K562 (cell line): ENCODE results near the gene CHST8. TPM values are rescaled to one million over a fixed set of nuclear protein-coding genes. Genes with fewer than 3 reads are reported as not detected.

Experiments
- ATAC-seq: fragments of 200-7000 bp; cut with Tn5 transposase; 3 replicates; pipeline ENCODE4 v1.9.1; 2020; ENCODE audit warnings: moderate library complexity
- BruUV-seq: library from RNA; stranded (reverse); fragments of 400-500 nt; replicated peaks from 2 replicates; lab custom pipeline; 2021; lab: Mats Ljungman, UMichigan
- CTCF ChIA-PET: fragments of 300-600 bp; formaldehyde crosslinking; extraction: SDS; loops from one replicate; lab custom pipeline; 2021; ENCODE audit warnings: low intra/inter-chr PET ratio; lab: Yijun Ruan, JAX
- POLR2A ChIA-PET: fragments of 300-600, 350-650 bp; sonication (Branson Sonifier 250); formaldehyde crosslinking; extraction: SDS; loops from one replicate; lab custom pipeline; 2021; ENCODE audit warnings: antibody characterized with exemption, inconsistent platforms; lab: Yijun Ruan, JAX
- DNase-seq, 4 experiments: peaks; one replicate each; pipeline versions ENCODE4 v3.0.0 to v3.0.0-alpha.2; 2011 to 2018; ENCODE audit warnings: low spot score in 3 of 4, mixed read lengths in 3 of 4; ENCODE audit errors: extremely low read depth in 1 of 4
- FAIRE-seq: peaks from 2 replicates; lab custom pipeline; 2011; peaks lifted over from hg19 to GRCh38; lab: Jason Lieb, UNC
- H2AFZ ChIP-seq: 2 replicates; pipeline ENCODE4 v1.6.0; 2011; ENCODE audit warnings: low read depth, low read length, control low read depth, inconsistent platforms
- H3K27ac ChIP-seq: fragments of 200-600 bp; 3 replicates; pipeline ENCODE4 v1.8.0; 2011; ENCODE audit warnings: low read depth, mild to moderate bottlenecking, control low read depth, inconsistent platforms, low read length, moderate library complexity, mixed read lengths; ENCODE audit errors: extremely low read depth
- H3K27me3 ChIP-seq, 2 experiments: fragments of 300-600 bp in 1 of 2; 2 replicates in 1 of 2; 3 replicates in 1 of 2; pipeline versions ENCODE4 v1.6.0 to v1.8.0; 2011; ENCODE audit warnings: inconsistent platforms in 2 of 2, low read length in 2 of 2, mild to moderate bottlenecking in 1 of 2, mixed read lengths in 1 of 2, moderate library complexity in 1 of 2; ENCODE audit not compliant: control insufficient read depth in 2 of 2, insufficient read depth in 2 of 2
- H3K36me3 ChIP-seq: fragments of 300-600 bp; 3 replicates; pipeline ENCODE4 v1.8.0; 2011; ENCODE audit warnings: mild to moderate bottlenecking, low read length, inconsistent platforms; ENCODE audit not compliant: control insufficient read depth, insufficient read depth
- H3K4me1 ChIP-seq, 2 experiments: fragments of 200-600 bp in 1 of 2; replicated peaks in 1 of 2; 2 replicates in 1 of 2; 3 replicates in 1 of 2; pipeline versions ENCODE4 v1.5.1 to v1.8.0; 2011; ENCODE audit warnings: inconsistent platforms in 2 of 2, low read length in 2 of 2, mild to moderate bottlenecking in 1 of 2, mixed read lengths in 1 of 2, moderate library complexity in 1 of 2; ENCODE audit not compliant: control insufficient read depth in 2 of 2, insufficient read depth in 2 of 2
- H3K4me2 ChIP-seq: 2 replicates; pipeline ENCODE4 v1.6.1; 2011; ENCODE audit warnings: low read length, control low read depth, inconsistent platforms, mixed read lengths; ENCODE audit not compliant: insufficient read depth
- H3K4me3 ChIP-seq: fragments of 200-600 bp; sonication (generic), shearing (Covaris generic); 2 replicates; pipeline ENCODE4 v1.5.1; 2016; ENCODE audit warnings: control low read depth, inconsistent platforms
- H3K79me2 ChIP-seq: fragments of 200-600 bp; 3 replicates; pipeline ENCODE4 v1.8.0; 2011; ENCODE audit warnings: low read length, inconsistent platforms; ENCODE audit not compliant: control insufficient read depth, insufficient read depth
- H3K9ac ChIP-seq, 2 experiments: 2 replicates each; pipeline versions ENCODE4 v1.6.0 to v1.6.1; 2011; ENCODE audit warnings: low read depth in 2 of 2, low read length in 2 of 2, control low read depth in 1 of 2, inconsistent platforms in 1 of 2, mild to moderate bottlenecking in 1 of 2, mixed read lengths in 1 of 2; ENCODE audit not compliant: insufficient read depth in 1 of 2
- H3K9me1 ChIP-seq: one replicate; pipeline ENCODE4 v1.6.0; 2011; ENCODE audit warnings: inconsistent platforms, mild to moderate bottlenecking, low read length, moderate library complexity; ENCODE audit not compliant: control insufficient read depth, insufficient read depth
- H3K9me3 ChIP-seq: replicated peaks from 2 replicates; pipeline ENCODE4 v1.5.1; 2011; ENCODE audit warnings: low read depth, low read length, inconsistent platforms; ENCODE audit not compliant: control insufficient read depth, insufficient read depth
- H4K20me1 ChIP-seq: replicated peaks from 2 replicates; pipeline ENCODE4 v1.6.1; 2011; ENCODE audit warnings: low read length, inconsistent platforms, mixed read lengths; ENCODE audit not compliant: control insufficient read depth, insufficient read depth
- ATF4 ChIP-seq: fragments of 450-650 bp; formaldehyde crosslinking; IDR thresholded peaks from 2 replicates; pipeline ENCODE4 v1.4.0; 2022; ENCODE audit warnings: mild to moderate bottlenecking, moderate library complexity
- CHAMP1 ChIP-seq: fragments of 450-650 bp; IDR thresholded peaks from 2 replicates; pipeline ENCODE4 v1.6.1; 2016; ENCODE audit warnings: mild to moderate bottlenecking
- CREB3L1 ChIP-seq: fragments of 450-650 bp; IDR thresholded peaks from 2 replicates; pipeline ENCODE4 v1.6.1; 2014; ENCODE audit warnings: low read depth, mild to moderate bottlenecking, moderate library complexity, borderline replicate concordance
- GATAD2A ChIP-seq: fragments of 450-650 bp; IDR thresholded peaks from 2 replicates; pipeline ENCODE4 v1.6.1; 2017
- GTF2F1 ChIP-seq: IDR thresholded peaks from 2 replicates; pipeline ENCODE4 v1.6.1; 2011; ENCODE audit warnings: low read depth, low read length, improper control_type of control experiment
- HMG20A ChIP-seq: fragments of 450-650 bp; formaldehyde crosslinking; conservative IDR thresholded peaks from 2 replicates; pipeline ENCODE4 v1.4.0; 2020; ENCODE audit warnings: mild to moderate bottlenecking, mixed read lengths
- MBD1 ChIP-seq: fragments of 250-450 bp; sonication (Bioruptor Pico); IDR thresholded peaks from 2 replicates; pipeline ENCODE4 v1.8.0; 2022; ENCODE audit warnings: inconsistent platforms
- MEF2D ChIP-seq: conservative IDR thresholded peaks from 2 replicates; pipeline ENCODE4 v1.6.1; 2016; ENCODE audit warnings: low read depth, missing genetic modification characterization, missing compliant biosample characterization
- SNAPC5 ChIP-seq: fragments of 250-450 bp; sonication (Bioruptor Pico); IDR thresholded peaks from 2 replicates; pipeline ENCODE4 v1.8.0; 2021; ENCODE audit warnings: moderate library complexity, mild to moderate bottlenecking, inconsistent platforms
- SPI1 ChIP-seq: IDR thresholded peaks from 2 replicates; pipeline ENCODE4 v1.6.1; 2011; ENCODE audit warnings: low read depth, low read length, control low read depth, borderline replicate concordance
- SREBF1 ChIP-seq: fragments of 150-350 bp; IDR thresholded peaks from 2 replicates; pipeline ENCODE4 v1.6.1; 2014; ENCODE audit warnings: antibody characterized with exemption, low read depth, low read length, borderline replicate concordance
- SREBF2 ChIP-seq: sonication (generic); formaldehyde crosslinking; IDR thresholded peaks from 2 replicates; pipeline ENCODE4 v1.4.0; 2020; ENCODE audit warnings: mild to moderate bottlenecking, missing genetic modification reagents
- ZNF12 ChIP-seq: sonication (generic); formaldehyde crosslinking; IDR thresholded peaks from 2 replicates; pipeline ENCODE4 v1.4.0; 2020; ENCODE audit warnings: mild to moderate bottlenecking, missing genetic modification reagents
- ZNF41 ChIP-seq: fragments of 250-450 bp; sonication (Bioruptor Pico); conservative IDR thresholded peaks from 2 replicates; pipeline ENCODE4 v1.4.0; 2020; ENCODE audit warnings: mild to moderate bottlenecking
- whole genome bisulfite sequencing: fragments of 100-300 bp; shearing (Covaris generic); methylation state at CpG from one replicate; pipeline ENCODE4 v1.1.6; 2016; ENCODE audit warnings: low coverage, mixed read lengths; ENCODE audit not compliant: insufficient coverage; ENCODE audit errors: missing lambda C conversion rate; 5-methylcytosine and 5-hydroxymethylcytosine counted together
- in situ Hi-C: fragments of 300-500 bp; cut with MboI; formaldehyde crosslinking; loops from 4 replicates; pipeline ENCODE4 v1.15.0; 2018; ENCODE audit warnings: inconsistent platforms, mixed read lengths
- intact Hi-C: fragments of 100-400 bp; cut with micrococcal nuclease; formaldehyde crosslinking; loops from 2 replicates; pipeline ENCODE4 v1.14.2; 2022
- polyA plus RNA-seq, 8 experiments: library from polyadenylated mRNA; depleted of rRNA in 4 of 8; stranded (reverse) in 5 of 8; unstranded in 3 of 8; fragments of >200 nt; fragmentation: Nextera tagmentation in 2 of 8; fragmentation: Illumina TruSeq in 1 of 8; extraction: Ambion mirVana in 2 of 8; extraction: Trizol in 1 of 8; gene quantifications; 2 replicates each; pipeline versions ENCODE4 v1.2.1 to v1.2.3, GENCODE V29; 2011 to 2014; ENCODE audit warnings: inconsistent platforms in 1 of 8, missing spikeins in 1 of 8
- total RNA-seq, 7 experiments: library from RNA; depleted of rRNA in 6 of 7; stranded (reverse); fragments of >200 nt in 6 of 7; fragmentation: Illumina TruSeq in 2 of 7; extraction: Trizol in 2 of 7; gene quantifications; 2 replicates each; pipeline versions ENCODE4 v1.2.1 to v1.2.3, GENCODE V29; 2011 to 2021; ENCODE audit warnings: low replicate concordance in 1 of 7

CHST8 gene
- total and polyA plus RNA-seq, 9 of the 15 experiments (the other 6 are each of a cell fraction or from before 2014, with no cell fraction given), result 0.11 TPM; not detected in 8

GRCh38 chr19:33624586-33624985 lies 2.8 kb downstream of the CHST8 start:
- H3K4me3 ChIP-seq, result no peak overlapping the region
- intact Hi-C loops (no loop called here), in situ Hi-C loops (no loop called here)
- peaks cover 2 to 69% of the 10 kb centered on the region in 2 experiments; a peak in 3 of 5 replicates for H3K27me3 ChIP-seq
- 4% methylated on average over 5 of the region's 5 CpGs for WGBS
- H3K79me2 ChIP-seq, result no peaks in the 10 kb centered on the region
- CTCF ChIA-PET, result no interaction called here
- no peaks in the 10 kb centered on the region for H3K9me3 ChIP-seq
- no peak overlapping the region for H3K9ac ChIP-seq
- H3K36me3 ChIP-seq, result no peaks in the 10 kb centered on the region
- peaks cover 0 to 19% of the 10 kb centered on the region in 2 experiments; a peak in 2 of 5 replicates for H3K4me1 ChIP-seq
- H4K20me1 ChIP-seq, result peaks cover 2% of the 10 kb centered on the region
- no peak overlapping the region for H3K27ac ChIP-seq
- no peaks in the 10 kb centered on the region for H3K9me1 ChIP-seq
- POLR2A ChIA-PET, result interaction anchor here (0.5 kb wide), 1 partner anchor 178 kb away, joined by 3 read pairs; no protein-coding TSS in a partner anchor
- no peak overlapping the region for H3K4me2 ChIP-seq
- FAIRE-seq (no peak), DNase-seq (no peak), ATAC-seq (no peak)
- BruUV-seq, result no TSS peak
- H2AFZ ChIP-seq, result no peak overlapping the region
- TF ChIP-seq CREB3L1, result no peak
- no peak for TF ChIP-seq GATAD2A
- TF ChIP-seq CHAMP1, result no peak
- TF ChIP-seq ZNF41 (CRISPR knock-in tag), result no peak
- TF ChIP-seq GTF2F1, result no peak
- no peak for TF ChIP-seq SPI1
- no peak for TF ChIP-seq ATF4 (CRISPR knock-in tag)
- TF ChIP-seq MEF2D, result no peak
- no peak for TF ChIP-seq ZNF12 (CRISPR knock-in tag)
- no peak for TF ChIP-seq MBD1
- TF ChIP-seq SREBF1, result no peak
- no peak for TF ChIP-seq HMG20A
- TF ChIP-seq SNAPC5, result no peak
- no peak for TF ChIP-seq SREBF2 (CRISPR knock-in tag)
- TF ChIP-seq, all 486 proteins: peak for 0
